Right hindlimb (tissue), 1 donor: Measurements from ENCODE around the gene KCMF1.

Source experiments
- DNase-seq: peaks from one replicate; pipeline ENCODE4 v3.0.0-alpha.2; 2018

Gene KCMF1

GRCh38 chr2:85032621-85033020 is 61.7 kb downstream of the KCMF1 start:
- DNase-seq: no peak

- DNase-seq: no peak
Observed at GRCh38 chr2:85033388-85033787, 62.4 kb downstream of the KCMF1 start.

- DNase-seq: no peak
Observed at GRCh38 chr2:85034158-85034557, 63.2 kb downstream of the KCMF1 start.

GRCh38 chr2:85037622-85038021 is 66.7 kb downstream of the KCMF1 start:
- no peak for DNase-seq

GRCh38 chr2:85042330-85042729 is 71.4 kb downstream of the KCMF1 start:
- no peak for DNase-seq

- no peak for DNase-seq
Observed at GRCh38 chr2:85048534-85048933, 77.6 kb downstream of the KCMF1 start.

GRCh38 chr2:85049236-85049635 is 78.3 kb downstream of the KCMF1 start:
- no peak for DNase-seq

GRCh38 chr2:85053802-85054201 is 82.8 kb downstream of the KCMF1 start:
- no peak for DNase-seq

GRCh38 chr2:85057226-85057962 is 86.4 kb downstream of the KCMF1 start:
- no peak for DNase-seq

- DNase-seq: no peak
Observed at GRCh38 chr2:85061896-85062295, 90.9 kb downstream of the KCMF1 start.

- DNase-seq: no peak
Observed at GRCh38 chr2:85062565-85062964, 91.6 kb downstream of the KCMF1 start.

- DNase-seq: no peak
Observed at GRCh38 chr2:85063981-85064599, 93.1 kb downstream of the KCMF1 start.

GRCh38 chr2:85064927-85065577 is 94.1 kb downstream of the KCMF1 start:
- peak; percentile 55 for DNase-seq

- DNase-seq: peak; percentile 69
Observed at GRCh38 chr2:85066006-85066740, 95.2 kb downstream of the KCMF1 start.

GRCh38 chr2:85066874-85067351 is 96.0 kb downstream of the KCMF1 start:
- peak; percentile 86 for DNase-seq

GRCh38 chr2:85071096-85071495 is 100.1 kb downstream of the KCMF1 start:
- no peak for DNase-seq

GRCh38 chr2:85073033-85073432 is 102.1 kb downstream of the KCMF1 start:
- no peak for DNase-seq

- DNase-seq: no peak
Observed at GRCh38 chr2:85076618-85077274, 105.8 kb downstream of the KCMF1 start.

GRCh38 chr2:85077859-85078419 is 107.0 kb downstream of the KCMF1 start:
- no peak for DNase-seq

- no peak for DNase-seq
Observed at GRCh38 chr2:85078536-85078935, 107.6 kb downstream of the KCMF1 start.

- DNase-seq: no peak
Observed at GRCh38 chr2:85083092-85083491, 112.1 kb downstream of the KCMF1 start.

GRCh38 chr2:85085563-85085962 is 114.6 kb downstream of the KCMF1 start:
- DNase-seq: no peak
